WTC11 (cell line): ENCODE data around the gene CIDEC. TPM values are rescaled to one million over a fixed set of nuclear protein-coding genes. Genes with fewer than 3 reads are reported as not detected.

Experiments
- ATAC-seq: fragments of 200-7000 bp; cut with Tn5 transposase; 2 replicates; pipeline ENCODE4 v1.10.0; 2021; ENCODE audit warnings: mild to moderate bottlenecking, moderate library complexity
- CTCF ChIA-PET: fragments of 300-600 bp; sonication (Branson Sonifier 250); formaldehyde crosslinking; loops from one replicate; lab custom pipeline; 2021; ENCODE audit warnings: antibody characterized with exemption; lab: Charles Lee
- POLR2A ChIA-PET: fragments of 350-600 bp; sonication (Branson Sonifier 250); formaldehyde crosslinking; loops from one replicate; lab custom pipeline; 2021; ENCODE audit warnings: antibody characterized with exemption; lab: Charles Lee
- DNase-seq: peaks from one replicate; pipeline ENCODE4 v3.0.0; 2021; ENCODE audit warnings: low spot score
- H3K27ac Mint-ChIP-seq: 2 replicates; pipeline ENCODE4 v1.8.0; 2021; ENCODE audit warnings: mixed read lengths
- H3K27me3 Mint-ChIP-seq: 2 replicates; pipeline ENCODE4 v1.8.0; 2021; ENCODE audit warnings: low read depth, mild to moderate bottlenecking, moderate library complexity, mixed read lengths
- H3K36me3 Mint-ChIP-seq: 2 replicates; pipeline ENCODE4 v1.8.0; 2021; ENCODE audit warnings: mixed read lengths
- H3K4me1 Mint-ChIP-seq: 2 replicates; pipeline ENCODE4 v1.8.0; 2022; ENCODE audit warnings: mixed read lengths
- H3K4me3 Mint-ChIP-seq: 2 replicates; pipeline ENCODE4 v1.8.0; 2021; ENCODE audit warnings: mild to moderate bottlenecking, moderate library complexity, mixed read lengths
- H3K9me3 Mint-ChIP-seq: 2 replicates; pipeline ENCODE4 v1.8.0; 2021; ENCODE audit warnings: mixed read lengths
- ESRRA ChIP-seq: sonication (generic); formaldehyde crosslinking; IDR thresholded peaks from 2 replicates; pipeline ENCODE4 v1.8.1; 2022; ENCODE audit warnings: mild to moderate bottlenecking, missing genetic modification reagents, borderline replicate concordance
- FOXJ3 ChIP-seq: sonication (generic); formaldehyde crosslinking; IDR thresholded peaks from 2 replicates; pipeline ENCODE4 v1.9.0; 2021; ENCODE audit warnings: missing genetic modification reagents, mild to moderate bottlenecking, borderline replicate concordance
- FOXP1 ChIP-seq: sonication (generic); formaldehyde crosslinking; IDR thresholded peaks from 2 replicates; pipeline ENCODE4 v1.8.0; 2022; ENCODE audit warnings: missing genetic modification reagents, mild to moderate bottlenecking, moderate library complexity, borderline replicate concordance
- JAZF1 ChIP-seq: fragments of 250-450 bp; sonication (Bioruptor Pico); IDR thresholded peaks from 2 replicates; pipeline ENCODE4 v1.9.0; 2021; ENCODE audit warnings: moderate library complexity, mild to moderate bottlenecking, inconsistent platforms
- KAT7 ChIP-seq: sonication (generic); formaldehyde crosslinking; IDR thresholded peaks from 2 replicates; pipeline ENCODE4 v1.8.1; 2023; ENCODE audit warnings: missing genetic modification reagents, mild to moderate bottlenecking, borderline replicate concordance
- NR1H2 ChIP-seq: sonication (generic); formaldehyde crosslinking; IDR thresholded peaks from 2 replicates; pipeline ENCODE4 v1.9.0; 2021; ENCODE audit warnings: mild to moderate bottlenecking, moderate library complexity, missing genetic modification reagents
- PRRX2 ChIP-seq: fragments of 250-450 bp; sonication (Bioruptor Pico); IDR thresholded peaks from 2 replicates; pipeline ENCODE4 v1.8.0; 2021; ENCODE audit warnings: mild to moderate bottlenecking
- SP1 ChIP-seq: sonication (generic); formaldehyde crosslinking; conservative IDR thresholded peaks from 2 replicates; pipeline ENCODE4 v1.8.1; 2022; ENCODE audit warnings: missing genetic modification reagents
- ZNF138 ChIP-seq: sonication (generic); formaldehyde crosslinking; conservative IDR thresholded peaks from 2 replicates; pipeline ENCODE4 v1.8.1; 2022; ENCODE audit warnings: mild to moderate bottlenecking, moderate library complexity, missing genetic modification reagents
- ZNF219 ChIP-seq: sonication (generic); formaldehyde crosslinking; IDR thresholded peaks from 2 replicates; pipeline ENCODE4 v1.8.0; 2023; ENCODE audit warnings: missing genetic modification reagents, mild to moderate bottlenecking, borderline replicate concordance
- ZNF317 ChIP-seq: sonication (generic); formaldehyde crosslinking; IDR thresholded peaks from 2 replicates; pipeline ENCODE4 v1.8.1; 2023; ENCODE audit warnings: low read depth, mild to moderate bottlenecking, moderate library complexity, missing genetic modification reagents, borderline replicate concordance
- ZNF423 ChIP-seq: fragments of 250-450 bp; sonication (Bioruptor Pico); IDR thresholded peaks from 2 replicates; pipeline ENCODE4 v2.1.2; 2022; ENCODE audit warnings: mild to moderate bottlenecking, moderate library complexity
- ZNF671 ChIP-seq: fragments of 250-450 bp; sonication (Bioruptor Pico); IDR thresholded peaks from 2 replicates; pipeline ENCODE4 v1.8.0; 2021; ENCODE audit warnings: mild to moderate bottlenecking
- total RNA-seq: library from RNA; stranded (reverse); gene quantifications from 3 replicates; pipeline ENCODE4 v1.2.3, GENCODE V29; 2021
- TF ChIP-seq, protein P1 (sequence below): sonication (generic); formaldehyde crosslinking; IDR thresholded peaks from 2 replicates; pipeline ENCODE4 v1.8.0; 2022; ENCODE audit warnings: mild to moderate bottlenecking, missing genetic modification reagents
- TF ChIP-seq, protein P2 (sequence below): fragments of 250-450 bp; sonication (Bioruptor Pico); IDR thresholded peaks from 2 replicates; pipeline ENCODE4 v1.9.0; 2021; ENCODE audit warnings: mild to moderate bottlenecking
- TF ChIP-seq, protein P3 (sequence below): fragments of 250-450 bp; sonication (Bioruptor Pico); IDR thresholded peaks from 2 replicates; pipeline ENCODE4 v1.9.0; 2021; ENCODE audit warnings: mild to moderate bottlenecking, borderline replicate concordance
- TF ChIP-seq, protein P4 (sequence below): sonication (generic); formaldehyde crosslinking; conservative IDR thresholded peaks from 2 replicates; pipeline ENCODE4 v1.8.1; 2023; ENCODE audit warnings: mild to moderate bottlenecking, low read depth, missing genetic modification reagents, moderate library complexity
- TF ChIP-seq, protein P5 (sequence below): sonication (generic); formaldehyde crosslinking; IDR thresholded peaks from 2 replicates; pipeline ENCODE4 v1.8.1; 2023; ENCODE audit warnings: mild to moderate bottlenecking, missing genetic modification reagents, borderline replicate concordance
- TF ChIP-seq, protein P6 (sequence below): sonication (generic); formaldehyde crosslinking; IDR thresholded peaks from 2 replicates; pipeline ENCODE4 v1.8.1; 2023; ENCODE audit warnings: mild to moderate bottlenecking, missing genetic modification reagents

CIDEC gene
- total RNA-seq, 1 experiment from 2014 or later = not detected

DNA sequence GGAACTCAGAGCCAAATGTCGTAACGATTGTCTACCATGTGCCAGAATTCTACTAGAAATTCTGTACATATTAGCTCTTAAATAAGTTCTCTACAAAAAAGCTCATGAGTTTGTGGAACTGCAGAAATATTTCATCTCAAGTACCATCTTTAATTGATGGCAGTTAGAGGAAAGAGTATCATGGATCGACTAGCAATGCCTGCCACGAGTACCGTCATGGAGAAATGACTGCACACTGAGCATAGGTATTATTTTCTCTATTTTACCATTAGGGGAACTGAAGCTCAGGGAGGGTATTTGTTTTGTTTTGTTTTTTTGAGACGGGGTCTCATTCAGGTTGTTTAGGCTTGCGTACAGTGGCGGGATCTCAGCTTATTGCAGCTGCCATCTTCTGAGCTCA, 39.0 kb downstream of the CIDEC start:
- ChIA-PET CTCF (interaction anchor here (0.6 to 1.5 kb wide), 2 partner anchors 49 to 91 kb away, joined by 3 to 4 read pairs; no protein-coding TSS in a partner anchor), POLR2A (no interaction called here)
- peaks cover 24% of the 10 kb centered on the region for H3K36me3 Mint-ChIP-seq
- DNase-seq (no peak), ATAC-seq (no peak)
- TF ChIP-seq NR1H2 (CRISPR knock-in tag) (no peak), JAZF1 (CRISPR knock-in tag) (no peak), ZNF317 (CRISPR knock-in tag) (no peak), FOXP1 (no peak), PRRX2 (no peak), ZNF219 (CRISPR knock-in tag) (no peak), ESRRA (CRISPR knock-in tag) (no peak), FOXJ3 (CRISPR knock-in tag) (no peak)
- TF ChIP-seq, protein P1, sequence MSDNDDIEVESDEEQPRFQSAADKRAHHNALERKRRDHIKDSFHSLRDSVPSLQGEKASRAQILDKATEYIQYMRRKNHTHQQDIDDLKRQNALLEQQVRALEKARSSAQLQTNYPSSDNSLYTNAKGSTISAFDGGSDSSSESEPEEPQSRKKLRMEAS (CRISPR knock-in tag) = no peak
- no peaks in the 10 kb centered on the region for H3K9me3 Mint-ChIP-seq
- H3K27ac Mint-ChIP-seq = no peak overlapping the region
- H3K4me1 Mint-ChIP-seq = peaks cover 6% of the 10 kb centered on the region
- H3K4me3 Mint-ChIP-seq = no peak overlapping the region
- no peaks in the 10 kb centered on the region for H3K27me3 Mint-ChIP-seq

DNA sequence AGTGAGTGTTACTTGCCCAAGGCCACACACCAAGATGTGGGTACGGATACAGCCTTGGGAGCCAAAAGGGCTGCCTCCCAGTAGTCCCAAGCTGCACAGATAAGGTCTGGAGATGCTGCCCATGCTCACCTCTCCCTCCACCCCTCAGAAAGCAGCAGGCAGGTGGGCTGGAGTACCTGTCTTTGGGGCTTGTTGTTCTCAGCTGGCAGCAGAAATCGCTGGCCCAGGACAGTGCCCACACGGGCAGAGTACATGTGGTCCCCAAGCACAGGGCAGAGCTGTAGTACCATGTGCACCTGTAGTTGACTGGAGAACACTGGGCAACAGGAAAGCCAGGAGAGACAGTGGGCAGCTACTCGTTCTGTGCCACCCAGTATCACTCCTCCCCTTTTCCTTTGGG, 41.2 kb downstream of the CIDEC start:
- peaks cover 28% of the 10 kb centered on the region for H3K36me3 Mint-ChIP-seq
- no peaks in the 10 kb centered on the region for H3K9me3 Mint-ChIP-seq
- DNase-seq (no peak), ATAC-seq (no peak)
- peaks cover 6% of the 10 kb centered on the region for H3K4me1 Mint-ChIP-seq
- ChIA-PET POLR2A (interaction anchor here (0.7 kb wide), 1 partner anchor 964 kb away, joined by 5 read pairs; no protein-coding TSS in a partner anchor), CTCF (interaction anchor here (1.4 kb wide), 1 partner anchor 108 kb away, joined by 3 read pairs; no protein-coding TSS in a partner anchor)
- H3K4me3 Mint-ChIP-seq = no peak overlapping the region
- no peak overlapping the region for H3K27ac Mint-ChIP-seq
- no peaks in the 10 kb centered on the region for H3K27me3 Mint-ChIP-seq
- TF ChIP-seq SP1 (CRISPR knock-in tag) (no peak), PRRX2 (no peak), ZNF671 (CRISPR knock-in tag) (no peak), ZNF423 (CRISPR knock-in tag) (no peak), ZNF219 (CRISPR knock-in tag) (no peak), KAT7 (CRISPR knock-in tag) (no peak), ESRRA (CRISPR knock-in tag) (no peak), ZNF138 (CRISPR knock-in tag) (no peak)
- TF ChIP-seq, protein P2, sequence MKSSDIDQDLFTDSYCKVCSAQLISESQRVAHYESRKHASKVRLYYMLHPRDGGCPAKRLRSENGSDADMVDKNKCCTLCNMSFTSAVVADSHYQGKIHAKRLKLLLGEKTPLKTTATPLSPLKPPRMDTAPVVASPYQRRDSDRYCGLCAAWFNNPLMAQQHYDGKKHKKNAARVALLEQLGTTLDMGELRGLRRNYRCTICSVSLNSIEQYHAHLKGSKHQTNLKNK (CRISPR knock-in tag) = no peak
- TF ChIP-seq, protein P3, sequence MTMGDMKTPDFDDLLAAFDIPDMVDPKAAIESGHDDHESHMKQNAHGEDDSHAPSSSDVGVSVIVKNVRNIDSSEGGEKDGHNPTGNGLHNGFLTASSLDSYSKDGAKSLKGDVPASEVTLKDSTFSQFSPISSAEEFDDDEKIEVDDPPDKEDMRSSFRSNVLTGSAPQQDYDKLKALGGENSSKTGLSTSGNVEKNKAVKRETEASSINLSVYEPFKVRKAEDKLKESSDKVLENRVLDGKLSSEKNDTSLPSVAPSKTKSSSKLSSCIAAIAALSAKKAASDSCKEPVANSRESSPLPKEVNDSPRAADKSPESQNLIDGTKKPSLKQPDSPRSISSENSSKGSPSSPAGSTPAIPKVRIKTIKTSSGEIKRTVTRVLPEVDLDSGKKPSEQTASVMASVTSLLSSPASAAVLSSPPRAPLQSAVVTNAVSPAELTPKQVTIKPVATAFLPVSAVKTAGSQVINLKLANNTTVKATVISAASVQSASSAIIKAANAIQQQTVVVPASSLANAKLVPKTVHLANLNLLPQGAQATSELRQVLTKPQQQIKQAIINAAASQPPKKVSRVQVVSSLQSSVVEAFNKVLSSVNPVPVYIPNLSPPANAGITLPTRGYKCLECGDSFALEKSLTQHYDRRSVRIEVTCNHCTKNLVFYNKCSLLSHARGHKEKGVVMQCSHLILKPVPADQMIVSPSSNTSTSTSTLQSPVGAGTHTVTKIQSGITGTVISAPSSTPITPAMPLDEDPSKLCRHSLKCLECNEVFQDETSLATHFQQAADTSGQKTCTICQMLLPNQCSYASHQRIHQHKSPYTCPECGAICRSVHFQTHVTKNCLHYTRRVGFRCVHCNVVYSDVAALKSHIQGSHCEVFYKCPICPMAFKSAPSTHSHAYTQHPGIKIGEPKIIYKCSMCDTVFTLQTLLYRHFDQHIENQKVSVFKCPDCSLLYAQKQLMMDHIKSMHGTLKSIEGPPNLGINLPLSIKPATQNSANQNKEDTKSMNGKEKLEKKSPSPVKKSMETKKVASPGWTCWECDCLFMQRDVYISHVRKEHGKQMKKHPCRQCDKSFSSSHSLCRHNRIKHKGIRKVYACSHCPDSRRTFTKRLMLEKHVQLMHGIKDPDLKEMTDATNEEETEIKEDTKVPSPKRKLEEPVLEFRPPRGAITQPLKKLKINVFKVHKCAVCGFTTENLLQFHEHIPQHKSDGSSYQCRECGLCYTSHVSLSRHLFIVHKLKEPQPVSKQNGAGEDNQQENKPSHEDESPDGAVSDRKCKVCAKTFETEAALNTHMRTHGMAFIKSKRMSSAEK (CRISPR knock-in tag) = no peak
- TF ChIP-seq, protein P4, sequence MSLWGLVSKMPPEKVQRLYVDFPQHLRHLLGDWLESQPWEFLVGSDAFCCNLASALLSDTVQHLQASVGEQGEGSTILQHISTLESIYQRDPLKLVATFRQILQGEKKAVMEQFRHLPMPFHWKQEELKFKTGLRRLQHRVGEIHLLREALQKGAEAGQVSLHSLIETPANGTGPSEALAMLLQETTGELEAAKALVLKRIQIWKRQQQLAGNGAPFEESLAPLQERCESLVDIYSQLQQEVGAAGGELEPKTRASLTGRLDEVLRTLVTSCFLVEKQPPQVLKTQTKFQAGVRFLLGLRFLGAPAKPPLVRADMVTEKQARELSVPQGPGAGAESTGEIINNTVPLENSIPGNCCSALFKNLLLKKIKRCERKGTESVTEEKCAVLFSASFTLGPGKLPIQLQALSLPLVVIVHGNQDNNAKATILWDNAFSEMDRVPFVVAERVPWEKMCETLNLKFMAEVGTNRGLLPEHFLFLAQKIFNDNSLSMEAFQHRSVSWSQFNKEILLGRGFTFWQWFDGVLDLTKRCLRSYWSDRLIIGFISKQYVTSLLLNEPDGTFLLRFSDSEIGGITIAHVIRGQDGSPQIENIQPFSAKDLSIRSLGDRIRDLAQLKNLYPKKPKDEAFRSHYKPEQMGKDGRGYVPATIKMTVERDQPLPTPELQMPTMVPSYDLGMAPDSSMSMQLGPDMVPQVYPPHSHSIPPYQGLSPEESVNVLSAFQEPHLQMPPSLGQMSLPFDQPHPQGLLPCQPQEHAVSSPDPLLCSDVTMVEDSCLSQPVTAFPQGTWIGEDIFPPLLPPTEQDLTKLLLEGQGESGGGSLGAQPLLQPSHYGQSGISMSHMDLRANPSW (CRISPR knock-in tag) = no peak
- TF ChIP-seq, protein P5, sequence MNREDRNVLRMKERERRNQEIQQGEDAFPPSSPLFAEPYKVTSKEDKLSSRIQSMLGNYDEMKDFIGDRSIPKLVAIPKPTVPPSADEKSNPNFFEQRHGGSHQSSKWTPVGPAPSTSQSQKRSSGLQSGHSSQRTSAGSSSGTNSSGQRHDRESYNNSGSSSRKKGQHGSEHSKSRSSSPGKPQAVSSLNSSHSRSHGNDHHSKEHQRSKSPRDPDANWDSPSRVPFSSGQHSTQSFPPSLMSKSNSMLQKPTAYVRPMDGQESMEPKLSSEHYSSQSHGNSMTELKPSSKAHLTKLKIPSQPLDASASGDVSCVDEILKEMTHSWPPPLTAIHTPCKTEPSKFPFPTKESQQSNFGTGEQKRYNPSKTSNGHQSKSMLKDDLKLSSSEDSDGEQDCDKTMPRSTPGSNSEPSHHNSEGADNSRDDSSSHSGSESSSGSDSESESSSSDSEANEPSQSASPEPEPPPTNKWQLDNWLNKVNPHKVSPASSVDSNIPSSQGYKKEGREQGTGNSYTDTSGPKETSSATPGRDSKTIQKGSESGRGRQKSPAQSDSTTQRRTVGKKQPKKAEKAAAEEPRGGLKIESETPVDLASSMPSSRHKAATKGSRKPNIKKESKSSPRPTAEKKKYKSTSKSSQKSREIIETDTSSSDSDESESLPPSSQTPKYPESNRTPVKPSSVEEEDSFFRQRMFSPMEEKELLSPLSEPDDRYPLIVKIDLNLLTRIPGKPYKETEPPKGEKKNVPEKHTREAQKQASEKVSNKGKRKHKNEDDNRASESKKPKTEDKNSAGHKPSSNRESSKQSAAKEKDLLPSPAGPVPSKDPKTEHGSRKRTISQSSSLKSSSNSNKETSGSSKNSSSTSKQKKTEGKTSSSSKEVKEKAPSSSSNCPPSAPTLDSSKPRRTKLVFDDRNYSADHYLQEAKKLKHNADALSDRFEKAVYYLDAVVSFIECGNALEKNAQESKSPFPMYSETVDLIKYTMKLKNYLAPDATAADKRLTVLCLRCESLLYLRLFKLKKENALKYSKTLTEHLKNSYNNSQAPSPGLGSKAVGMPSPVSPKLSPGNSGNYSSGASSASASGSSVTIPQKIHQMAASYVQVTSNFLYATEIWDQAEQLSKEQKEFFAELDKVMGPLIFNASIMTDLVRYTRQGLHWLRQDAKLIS (CRISPR knock-in tag) = no peak
- TF ChIP-seq, protein P6, sequence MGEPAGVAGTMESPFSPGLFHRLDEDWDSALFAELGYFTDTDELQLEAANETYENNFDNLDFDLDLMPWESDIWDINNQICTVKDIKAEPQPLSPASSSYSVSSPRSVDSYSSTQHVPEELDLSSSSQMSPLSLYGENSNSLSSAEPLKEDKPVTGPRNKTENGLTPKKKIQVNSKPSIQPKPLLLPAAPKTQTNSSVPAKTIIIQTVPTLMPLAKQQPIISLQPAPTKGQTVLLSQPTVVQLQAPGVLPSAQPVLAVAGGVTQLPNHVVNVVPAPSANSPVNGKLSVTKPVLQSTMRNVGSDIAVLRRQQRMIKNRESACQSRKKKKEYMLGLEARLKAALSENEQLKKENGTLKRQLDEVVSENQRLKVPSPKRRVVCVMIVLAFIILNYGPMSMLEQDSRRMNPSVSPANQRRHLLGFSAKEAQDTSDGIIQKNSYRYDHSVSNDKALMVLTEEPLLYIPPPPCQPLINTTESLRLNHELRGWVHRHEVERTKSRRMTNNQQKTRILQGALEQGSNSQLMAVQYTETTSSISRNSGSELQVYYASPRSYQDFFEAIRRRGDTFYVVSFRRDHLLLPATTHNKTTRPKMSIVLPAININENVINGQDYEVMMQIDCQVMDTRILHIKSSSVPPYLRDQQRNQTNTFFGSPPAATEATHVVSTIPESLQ (CRISPR knock-in tag) = no peak
